ENCODE data around the gene LHX2. TPM values are rescaled to one million over a fixed set of nuclear protein-coding genes. Genes with fewer than 3 reads are reported as not detected.
A peak's percentile ranks its signal among the peaks of the same experiment; 100 is the strongest.

Gene LHX2
- total and polyA plus RNA-seq, 9 of the 15 experiments (the other 6 are each of a cell fraction or from before 2014, with no cell fraction given): 0.07 TPM; not detected in 8

DNA sequence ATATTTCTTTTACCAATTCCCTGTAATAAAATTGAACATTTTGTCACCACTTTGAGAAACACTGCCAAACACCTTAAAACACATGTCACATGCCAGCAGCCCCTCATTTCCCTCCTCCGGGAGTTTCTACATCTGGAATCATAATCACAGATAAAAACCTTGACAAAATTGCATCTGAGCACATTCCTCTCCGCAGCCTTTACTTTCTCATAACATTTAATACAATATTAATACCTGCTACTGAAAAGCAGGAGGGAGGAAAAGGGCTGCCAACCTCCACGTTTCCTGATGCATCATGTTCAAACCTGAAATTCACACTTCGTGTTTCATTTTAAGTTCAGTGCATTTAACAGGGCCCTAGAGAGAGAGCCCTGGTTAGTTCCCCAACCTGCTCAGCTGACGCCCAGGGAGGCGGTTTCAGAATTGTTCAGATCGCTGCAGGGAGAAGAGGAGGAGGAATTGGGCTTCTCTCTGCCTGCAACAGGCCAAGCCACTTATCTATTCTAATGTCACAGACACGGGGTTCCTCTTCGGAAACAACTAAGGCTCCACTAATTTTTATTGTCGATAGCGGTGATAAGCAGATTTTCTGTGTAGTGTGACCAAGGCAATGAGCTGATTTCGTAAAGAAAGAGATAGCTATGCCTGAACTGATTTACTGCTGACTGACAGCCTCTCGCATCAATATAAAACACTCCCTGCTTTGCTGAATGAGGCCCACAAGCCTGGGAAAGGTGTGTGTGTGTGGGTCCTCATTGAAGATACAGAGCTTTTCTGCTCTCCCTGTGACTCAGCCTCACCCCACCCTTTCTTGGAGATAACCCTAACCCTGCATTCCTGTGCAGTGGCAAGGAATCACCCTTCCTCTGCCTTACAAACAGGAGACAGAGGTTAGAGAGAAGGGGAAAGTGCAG is 4.9 kb upstream of the LHX2 start:
- DNase-seq (ENCODE audit: extremely low read depth in 1 of 4, low spot score in 3 of 4) (no peak), FAIRE-seq (no peak), ATAC-seq (no peak)
- Histone ChIP-seq H2AFZ (ENCODE audit: low read depth, low read length) (no peak overlapping the region), H3K4me3 (no peak overlapping the region), H3K4me2 (ENCODE audit: insufficient read depth, low read length) (no peak overlapping the region), H3K36me3 (ENCODE audit: control insufficient read depth, insufficient read depth, low read length) (no peaks in the 10 kb centered on the region), H3K9me1 (ENCODE audit: control insufficient read depth, insufficient read depth, low read length) (no peaks in the 10 kb centered on the region), H3K4me1 (replicated peaks in 1 of 2; ENCODE audit: control insufficient read depth in 2 of 2, insufficient read depth in 2 of 2, low read length in 2 of 2) (peaks cover 0 to 24% of the 10 kb centered on the region in 2 experiments; a peak in 2 of 5 replicates), H3K9me3 (replicated peaks; ENCODE audit: control insufficient read depth, insufficient read depth, low read depth, low read length) (no peaks in the 10 kb centered on the region), H3K27me3 (ENCODE audit: control insufficient read depth in 2 of 2, insufficient read depth in 2 of 2, low read length in 2 of 2) (peaks cover 56 to 60% of the 10 kb centered on the region in 2 experiments), H4K20me1 (replicated peaks; ENCODE audit: control insufficient read depth, insufficient read depth, low read length) (peaks cover 5% of the 10 kb centered on the region; the same call in 1 of the 2 replicates), H3K27ac (ENCODE audit: extremely low read depth, low read depth, low read length) (no peak overlapping the region), H3K9ac (ENCODE audit: insufficient read depth in 1 of 2, low read depth in 2 of 2, low read length in 2 of 2) (no peak overlapping the region), H3K79me2 (ENCODE audit: control insufficient read depth, insufficient read depth, low read length) (no peaks in the 10 kb centered on the region)
- ChIA-PET POLR2A (interaction anchor here (0.9 kb wide), 1 partner anchor 22 kb away, joined by 3 read pairs; no protein-coding TSS in a partner anchor), CTCF (ENCODE audit: low intra/inter-chr PET ratio) (no interaction called here)
- BruUV-seq (replicated peaks): no TSS peak
- no peak for TF ChIP-seq NR1H2 (CRISPR knock-in tag; IDR thresholded peaks at IDR 0.05)
- no peak for TF ChIP-seq NR2F6 (CRISPR knock-in tag; IDR thresholded peaks at IDR 0.05)
- TF ChIP-seq FOSL1 (tag; conservative IDR thresholded peaks at IDR 0.05): 0 out of 2 replicates have a peak, but pooled peaks have one; percentile 20
- TF ChIP-seq SMC3 (conservative IDR thresholded peaks at IDR 0.05; ENCODE audit: insufficient read depth, low read depth, low read length): no peak
- TF ChIP-seq MEIS2 (IDR thresholded peaks at IDR 0.05; ENCODE audit: partially characterized antibody): peak; percentile 6
- TF ChIP-seq KDM1A (IDR thresholded peaks at IDR 0.05): 0 out of 4 replicates have a peak, but pooled peaks of 1 of the 2 experiments have one; percentile 13
- TF ChIP-seq, protein P1, sequence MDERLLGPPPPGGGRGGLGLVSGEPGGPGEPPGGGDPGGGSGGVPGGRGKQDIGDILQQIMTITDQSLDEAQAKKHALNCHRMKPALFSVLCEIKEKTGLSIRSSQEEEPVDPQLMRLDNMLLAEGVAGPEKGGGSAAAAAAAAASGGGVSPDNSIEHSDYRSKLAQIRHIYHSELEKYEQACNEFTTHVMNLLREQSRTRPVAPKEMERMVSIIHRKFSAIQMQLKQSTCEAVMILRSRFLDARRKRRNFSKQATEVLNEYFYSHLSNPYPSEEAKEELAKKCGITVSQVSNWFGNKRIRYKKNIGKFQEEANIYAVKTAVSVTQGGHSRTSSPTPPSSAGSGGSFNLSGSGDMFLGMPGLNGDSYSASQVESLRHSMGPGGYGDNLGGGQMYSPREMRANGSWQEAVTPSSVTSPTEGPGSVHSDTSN (CRISPR knock-in tag; IDR thresholded peaks at IDR 0.05; ENCODE audit: low read depth): no peak
- TF ChIP-seq, protein P1 (tag; conservative IDR thresholded peaks at IDR 0.05; ENCODE audit: low read depth): peak; percentile 31; the same call in 1 of the 2 replicates
- TF ChIP-seq, protein P2, sequence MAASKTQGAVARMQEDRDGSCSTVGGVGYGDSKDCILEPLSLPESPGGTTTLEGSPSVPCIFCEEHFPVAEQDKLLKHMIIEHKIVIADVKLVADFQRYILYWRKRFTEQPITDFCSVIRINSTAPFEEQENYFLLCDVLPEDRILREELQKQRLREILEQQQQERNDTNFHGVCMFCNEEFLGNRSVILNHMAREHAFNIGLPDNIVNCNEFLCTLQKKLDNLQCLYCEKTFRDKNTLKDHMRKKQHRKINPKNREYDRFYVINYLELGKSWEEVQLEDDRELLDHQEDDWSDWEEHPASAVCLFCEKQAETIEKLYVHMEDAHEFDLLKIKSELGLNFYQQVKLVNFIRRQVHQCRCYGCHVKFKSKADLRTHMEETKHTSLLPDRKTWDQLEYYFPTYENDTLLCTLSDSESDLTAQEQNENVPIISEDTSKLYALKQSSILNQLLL (CRISPR knock-in tag; IDR thresholded peaks at IDR 0.05; ENCODE audit: borderline replicate concordance): no peak
- TF ChIP-seq PKNOX1 (IDR thresholded peaks at IDR 0.05): peak; percentile 23; the same call in 1 of the 2 replicates
- in situ Hi-C loops (cut with MboI): no loop called here
- intact Hi-C loops (cut with micrococcal nuclease): no loop called here
- under 1% methylated on average over 13 of the region's 13 CpGs for WGBS (ENCODE audit: insufficient coverage, low coverage, missing lambda C conversion rate)
